ENCODE results near the gene TMEM79.

GRCh38 chr1:156337888-156338179 is 53.7 kb downstream of the TMEM79 start:
- TF ChIP-seq, protein P1, sequence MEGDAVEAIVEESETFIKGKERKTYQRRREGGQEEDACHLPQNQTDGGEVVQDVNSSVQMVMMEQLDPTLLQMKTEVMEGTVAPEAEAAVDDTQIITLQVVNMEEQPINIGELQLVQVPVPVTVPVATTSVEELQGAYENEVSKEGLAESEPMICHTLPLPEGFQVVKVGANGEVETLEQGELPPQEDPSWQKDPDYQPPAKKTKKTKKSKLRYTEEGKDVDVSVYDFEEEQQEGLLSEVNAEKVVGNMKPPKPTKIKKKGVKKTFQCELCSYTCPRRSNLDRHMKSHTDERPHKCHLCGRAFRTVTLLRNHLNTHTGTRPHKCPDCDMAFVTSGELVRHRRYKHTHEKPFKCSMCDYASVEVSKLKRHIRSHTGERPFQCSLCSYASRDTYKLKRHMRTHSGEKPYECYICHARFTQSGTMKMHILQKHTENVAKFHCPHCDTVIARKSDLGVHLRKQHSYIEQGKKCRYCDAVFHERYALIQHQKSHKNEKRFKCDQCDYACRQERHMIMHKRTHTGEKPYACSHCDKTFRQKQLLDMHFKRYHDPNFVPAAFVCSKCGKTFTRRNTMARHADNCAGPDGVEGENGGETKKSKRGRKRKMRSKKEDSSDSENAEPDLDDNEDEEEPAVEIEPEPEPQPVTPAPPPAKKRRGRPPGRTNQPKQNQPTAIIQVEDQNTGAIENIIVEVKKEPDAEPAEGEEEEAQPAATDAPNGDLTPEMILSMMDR (IDR thresholded peaks at IDR 0.05), result no peak
- no peak for TF ChIP-seq POLR2A (IDR thresholded peaks at IDR 0.05)
